Activated naive CD8-positive, alpha-beta T cell treated with anti-CD3 and anti-CD28 coated beads, Interleukin-2, amount 50 U/mL, for 24 hours (primary cell): ENCODE measurements around the gene NID2.

Experiments used
- ATAC-seq: fragments of 150-1000 bp; cut with Tn5 transposase; one replicate; pipeline ENCODE4 v1.10.0; 2021
- DNase-seq: peaks from one replicate; pipeline ENCODE4 v3.0.0; 2021
- H3K27ac Mint-ChIP-seq: one replicate; pipeline ENCODE4 v1.8.0; 2021; ENCODE audit warnings: mild to moderate bottlenecking, mixed read lengths
- H3K27me3 Mint-ChIP-seq: one replicate; pipeline ENCODE4 v1.8.0; 2021; ENCODE audit warnings: mixed read lengths
- H3K36me3 Mint-ChIP-seq: one replicate; pipeline ENCODE4 v1.8.0; 2021; ENCODE audit warnings: low read depth, mixed read lengths
- H3K4me1 Mint-ChIP-seq: one replicate; pipeline ENCODE4 v1.8.0; 2021; ENCODE audit warnings: mixed read lengths
- H3K4me3 Mint-ChIP-seq: one replicate; pipeline ENCODE4 v1.8.0; 2021; ENCODE audit warnings: mild to moderate bottlenecking, moderate library complexity, mixed read lengths
- H3K9me3 Mint-ChIP-seq: one replicate; pipeline ENCODE4 v1.8.0; 2021; ENCODE audit warnings: mixed read lengths

The NID2 gene

DNA sequence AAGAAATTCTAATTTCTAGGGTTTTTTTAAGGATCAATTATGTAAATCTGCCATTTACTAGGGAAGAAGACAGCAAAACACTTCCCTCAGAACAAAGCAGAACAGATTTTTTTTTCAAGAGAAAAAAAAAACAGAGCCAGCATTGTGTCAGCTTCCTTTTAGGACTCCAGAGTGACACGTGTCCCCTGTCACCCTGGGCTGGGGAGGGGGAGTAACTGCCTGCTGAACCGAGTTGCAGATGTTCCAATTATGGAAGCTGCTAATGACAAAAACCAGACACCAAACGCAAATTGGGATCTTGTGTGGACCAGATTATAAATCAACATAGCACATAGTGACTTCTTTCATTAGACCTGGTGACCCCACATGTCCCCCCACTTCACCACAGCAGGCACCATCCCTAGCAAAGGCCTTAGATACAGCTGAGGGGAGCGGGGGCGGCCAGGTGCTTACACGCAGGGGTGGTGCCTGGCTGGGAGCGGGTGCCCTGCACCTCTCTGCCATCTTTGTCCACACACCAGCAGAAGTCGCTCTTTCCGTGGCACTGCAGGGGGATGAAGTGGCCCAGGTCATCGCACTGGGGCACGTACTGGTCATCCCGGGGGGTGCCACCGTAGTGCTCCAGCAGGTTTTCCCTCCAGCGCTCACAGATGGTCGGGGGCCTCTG is 54.1 kb downstream of the NID2 start:
- Mint-ChIP-seq H3K9me3 (no peaks in the 10 kb centered on the region), H3K27ac (no peak overlapping the region), H3K27me3 (peaks cover 6% of the 10 kb centered on the region), H3K36me3 (peaks cover 13% of the 10 kb centered on the region), H3K4me1 (peaks cover 2% of the 10 kb centered on the region), H3K4me3 (no peak overlapping the region)
- ATAC-seq (no peak), DNase-seq (no peak)

GRCh38 chr14:52013984-52014600 is 54.8 kb downstream of the NID2 start:
- peak; percentile 56 for ATAC-seq
- peak; percentile 13 for DNase-seq
- H3K4me1 Mint-ChIP-seq = no peaks in the 10 kb centered on the region
- no peak overlapping the region for H3K27ac Mint-ChIP-seq
- H3K4me3 Mint-ChIP-seq = no peak overlapping the region
- H3K36me3 Mint-ChIP-seq = peaks cover 15% of the 10 kb centered on the region
- H3K27me3 Mint-ChIP-seq = peaks cover 6% of the 10 kb centered on the region
- no peaks in the 10 kb centered on the region for H3K9me3 Mint-ChIP-seq

GRCh38 chr14:52012635-52013034 is 56.2 kb downstream of the NID2 start:
- Mint-ChIP-seq H3K4me3 (no peak overlapping the region), H3K9me3 (no peaks in the 10 kb centered on the region), H3K27ac (no peak overlapping the region), H3K27me3 (peaks cover 6% of the 10 kb centered on the region), H3K4me1 (no peaks in the 10 kb centered on the region), H3K36me3 (peaks cover 27% of the 10 kb centered on the region)
- DNase-seq (no peak), ATAC-seq (no peak)

DNA sequence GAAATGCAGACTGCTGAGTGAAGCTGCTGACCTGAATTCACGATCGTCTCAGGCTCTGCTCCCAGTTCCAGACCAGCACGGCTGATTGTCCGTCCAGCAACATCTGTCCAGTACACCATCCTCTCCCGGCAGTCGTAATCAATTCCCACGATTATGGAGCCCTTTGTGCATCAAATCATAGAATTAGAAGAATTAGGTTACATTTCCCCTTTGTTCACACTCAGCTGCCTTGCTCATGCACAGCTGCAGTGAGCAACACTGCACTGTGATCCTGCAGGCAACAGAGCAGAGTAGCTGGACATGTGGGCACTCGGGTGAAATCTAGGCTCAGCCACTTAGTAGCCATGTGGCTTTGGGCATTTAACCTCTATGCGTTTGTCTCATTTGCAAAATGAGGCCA is 57.3 kb downstream of the NID2 start:
- Mint-ChIP-seq H3K4me3 (no peak overlapping the region), H3K9me3 (no peaks in the 10 kb centered on the region), H3K27me3 (peaks cover 1% of the 10 kb centered on the region), H3K4me1 (no peaks in the 10 kb centered on the region), H3K27ac (no peak overlapping the region), H3K36me3 (peaks cover 33% of the 10 kb centered on the region)
- DNase-seq (no peak), ATAC-seq (no peak)

DNA sequence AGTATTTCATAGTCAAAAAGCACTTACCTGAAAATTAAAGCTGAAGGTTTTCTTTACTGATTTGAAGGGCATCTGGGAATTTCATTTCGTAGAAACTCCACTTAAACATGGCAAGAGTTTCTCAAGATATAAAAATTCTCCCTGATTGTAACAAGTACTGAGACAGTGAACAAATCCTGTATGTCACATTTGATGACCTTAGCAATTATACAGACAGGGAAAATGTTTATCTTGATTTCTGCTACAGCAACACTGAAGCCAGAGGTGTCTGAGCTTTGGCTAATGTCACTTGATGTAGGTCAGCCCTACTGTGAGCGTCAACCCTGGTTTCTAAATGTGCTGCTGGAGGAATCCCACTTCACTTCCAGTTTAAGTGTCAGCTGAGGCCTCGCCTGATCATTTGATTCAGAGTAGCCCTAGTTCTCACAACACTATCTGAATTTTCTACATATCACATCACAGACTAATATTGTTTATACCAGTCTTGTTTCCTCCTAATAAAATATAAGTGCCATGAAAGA is 58.6 kb downstream of the NID2 start:
- Mint-ChIP-seq H3K4me3 (no peak overlapping the region), H3K27me3 (no peaks in the 10 kb centered on the region), H3K27ac (no peak overlapping the region), H3K4me1 (no peaks in the 10 kb centered on the region), H3K36me3 (peaks cover 46% of the 10 kb centered on the region), H3K9me3 (no peaks in the 10 kb centered on the region)
- DNase-seq = no peak
- no peak for ATAC-seq

GRCh38 chr14:52008136-52008535 is 60.7 kb downstream of the NID2 start:
- H3K27me3 Mint-ChIP-seq = no peaks in the 10 kb centered on the region
- no peak overlapping the region for H3K4me3 Mint-ChIP-seq
- H3K9me3 Mint-ChIP-seq = no peaks in the 10 kb centered on the region
- no peak for DNase-seq
- no peak overlapping the region for H3K27ac Mint-ChIP-seq
- ATAC-seq = no peak
- no peaks in the 10 kb centered on the region for H3K4me1 Mint-ChIP-seq
- H3K36me3 Mint-ChIP-seq = peaks cover 55% of the 10 kb centered on the region

- H3K27me3 Mint-ChIP-seq = no peaks in the 10 kb centered on the region
- ATAC-seq (no peak), DNase-seq (no peak)
- H3K27ac Mint-ChIP-seq = no peak overlapping the region
- H3K9me3 Mint-ChIP-seq = no peaks in the 10 kb centered on the region
- peaks cover 57% of the 10 kb centered on the region for H3K36me3 Mint-ChIP-seq
- H3K4me3 Mint-ChIP-seq = no peak overlapping the region
- no peaks in the 10 kb centered on the region for H3K4me1 Mint-ChIP-seq
Measured at GRCh38 chr14:52007637-52008036, 61.2 kb downstream of the NID2 start.

DNA sequence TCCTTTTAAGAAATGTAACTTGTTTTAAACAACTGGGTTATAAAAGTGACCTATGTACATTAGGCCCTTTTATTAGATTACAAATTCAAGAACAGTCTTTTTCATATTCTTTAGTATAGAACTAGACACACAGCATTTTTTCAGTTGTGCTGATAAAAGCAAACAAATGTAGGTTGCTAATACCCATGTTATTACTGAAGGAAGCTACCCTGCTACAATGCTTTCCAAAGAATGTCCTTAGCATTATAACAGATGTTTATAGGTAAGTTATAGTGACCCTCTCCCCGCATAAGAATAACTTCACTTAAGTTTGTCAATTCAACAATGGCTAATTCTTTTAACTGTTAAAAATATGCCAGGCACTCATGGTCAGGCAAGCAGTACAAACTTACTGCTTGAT is 61.6 kb downstream of the NID2 start:
- no peaks in the 10 kb centered on the region for H3K27me3 Mint-ChIP-seq
- no peak overlapping the region for H3K27ac Mint-ChIP-seq
- H3K9me3 Mint-ChIP-seq = no peaks in the 10 kb centered on the region
- no peak overlapping the region for H3K4me3 Mint-ChIP-seq
- H3K36me3 Mint-ChIP-seq = peaks cover 61% of the 10 kb centered on the region
- H3K4me1 Mint-ChIP-seq = no peaks in the 10 kb centered on the region
- ATAC-seq = no peak
- no peak for DNase-seq

DNA sequence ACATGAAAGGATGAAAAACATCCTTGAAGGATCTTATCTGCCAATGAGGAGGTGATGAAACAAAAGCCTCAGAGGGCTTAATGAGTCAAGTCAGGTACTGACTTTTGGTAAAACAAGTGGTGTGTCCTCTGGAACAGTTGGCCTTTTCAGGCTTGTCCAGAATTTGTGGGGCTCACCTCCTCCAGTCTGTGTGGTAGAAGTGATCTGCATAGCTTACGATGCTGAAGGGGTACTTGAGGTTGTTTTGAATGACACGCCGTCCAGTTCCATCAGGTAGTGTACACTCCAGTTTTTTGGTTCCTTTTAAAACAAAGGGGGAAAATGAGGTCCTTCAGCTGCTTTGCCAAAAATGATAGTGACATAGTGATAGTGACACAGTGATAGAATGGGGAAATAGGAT is 62.5 kb downstream of the NID2 start:
- Mint-ChIP-seq H3K36me3 (peaks cover 67% of the 10 kb centered on the region), H3K4me1 (no peaks in the 10 kb centered on the region), H3K27me3 (no peaks in the 10 kb centered on the region), H3K27ac (no peak overlapping the region), H3K9me3 (no peaks in the 10 kb centered on the region), H3K4me3 (no peak overlapping the region)
- no peak for ATAC-seq
- no peak for DNase-seq

- Mint-ChIP-seq H3K4me1 (no peaks in the 10 kb centered on the region), H3K27me3 (no peaks in the 10 kb centered on the region), H3K27ac (no peak overlapping the region), H3K9me3 (no peaks in the 10 kb centered on the region), H3K4me3 (no peak overlapping the region), H3K36me3 (peaks cover 65% of the 10 kb centered on the region)
- ATAC-seq = no peak
- no peak for DNase-seq
Measured at GRCh38 chr14:52005625-52006024, 63.2 kb downstream of the NID2 start.

- no peaks in the 10 kb centered on the region for H3K4me1 Mint-ChIP-seq
- H3K9me3 Mint-ChIP-seq = no peaks in the 10 kb centered on the region
- peaks cover 67% of the 10 kb centered on the region for H3K36me3 Mint-ChIP-seq
- H3K27me3 Mint-ChIP-seq = no peaks in the 10 kb centered on the region
- DNase-seq (no peak), ATAC-seq (no peak)
- no peak overlapping the region for H3K27ac Mint-ChIP-seq
- no peak overlapping the region for H3K4me3 Mint-ChIP-seq
Measured at GRCh38 chr14:52003324-52003723, 65.5 kb downstream of the NID2 start.

GRCh38 chr14:52002542-52002941 is 66.3 kb downstream of the NID2 start:
- Mint-ChIP-seq H3K4me3 (no peak overlapping the region), H3K9me3 (no peaks in the 10 kb centered on the region), H3K4me1 (no peaks in the 10 kb centered on the region), H3K36me3 (peaks cover 60% of the 10 kb centered on the region), H3K27ac (no peak overlapping the region), H3K27me3 (no peaks in the 10 kb centered on the region)
- ATAC-seq = no peak
- DNase-seq = no peak

DNA sequence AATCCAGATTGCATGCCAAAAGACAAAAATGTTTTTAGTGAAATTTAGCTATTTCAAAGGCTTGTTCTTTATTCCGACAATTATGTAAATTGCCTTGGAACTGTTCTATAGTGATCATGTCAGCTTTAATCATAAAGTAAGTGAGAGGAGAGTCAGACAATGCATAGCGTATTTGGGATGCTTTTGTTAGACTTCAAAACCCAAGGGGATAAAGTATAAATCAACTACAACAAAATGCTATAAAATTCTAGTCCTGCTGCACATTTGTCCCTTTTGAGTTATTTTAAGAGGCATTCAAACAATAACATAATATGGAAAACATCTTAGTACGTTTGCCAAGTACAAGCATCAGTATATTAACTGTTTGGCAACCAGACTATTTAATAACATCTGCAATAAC is 68.2 kb downstream of the NID2 start:
- Mint-ChIP-seq H3K4me1 (peaks cover 5% of the 10 kb centered on the region), H3K27me3 (no peaks in the 10 kb centered on the region), H3K9me3 (no peaks in the 10 kb centered on the region), H3K4me3 (no peak overlapping the region), H3K36me3 (peaks cover 58% of the 10 kb centered on the region), H3K27ac (no peak overlapping the region)
- no peak for DNase-seq
- ATAC-seq = no peak

DNA sequence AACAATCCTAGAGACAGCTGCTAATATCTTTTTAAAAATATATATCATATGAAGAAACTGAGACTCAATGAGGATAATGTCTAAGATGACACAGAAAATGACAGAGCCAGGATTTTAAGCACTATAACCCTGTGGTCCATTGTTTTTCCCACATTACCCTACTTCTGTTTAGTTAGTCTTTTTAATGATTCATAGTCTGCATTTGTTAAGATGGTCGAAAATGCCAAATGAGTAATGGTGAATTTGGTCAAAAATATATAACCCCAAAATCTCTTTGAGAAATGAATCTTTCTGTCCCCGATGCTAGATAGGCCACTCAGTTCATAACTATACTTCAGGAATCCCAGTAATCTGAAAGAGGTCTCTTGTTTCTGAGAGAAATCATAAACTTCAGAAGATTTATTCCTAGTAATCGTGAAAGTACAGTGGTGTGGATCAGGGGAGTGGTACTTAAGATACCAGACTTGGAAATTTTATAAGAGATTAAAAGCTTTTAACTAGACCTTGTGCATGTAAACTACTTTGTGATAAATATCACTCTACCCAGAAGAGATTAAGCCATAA is 68.8 kb downstream of the NID2 start:
- H3K4me3 Mint-ChIP-seq = no peak overlapping the region
- H3K4me1 Mint-ChIP-seq = peaks cover 5% of the 10 kb centered on the region
- ATAC-seq (peak; percentile 28), DNase-seq (no peak)
- H3K9me3 Mint-ChIP-seq = no peaks in the 10 kb centered on the region
- peaks cover 55% of the 10 kb centered on the region for H3K36me3 Mint-ChIP-seq
- H3K27ac Mint-ChIP-seq = peak overlapping the region; percentile 7
- H3K27me3 Mint-ChIP-seq = no peaks in the 10 kb centered on the region

GRCh38 chr14:51999084-51999483 is 69.8 kb downstream of the NID2 start:
- H3K36me3 Mint-ChIP-seq = peaks cover 51% of the 10 kb centered on the region

More at GRCh38 chr14:51999084-51999483, 69.8 kb downstream of the NID2 start:
- peaks cover 10% of the 10 kb centered on the region for H3K4me1 Mint-ChIP-seq
- DNase-seq (no peak), ATAC-seq (no peak)
- H3K27ac Mint-ChIP-seq = no peak overlapping the region
- H3K9me3 Mint-ChIP-seq = no peaks in the 10 kb centered on the region
- H3K4me3 Mint-ChIP-seq = no peak overlapping the region
- H3K27me3 Mint-ChIP-seq = no peaks in the 10 kb centered on the region
